Upper lobe of left lung (tissue), 6 donors: ENCODE data around the gene RGS7. TPM values are rescaled to one million over a fixed set of nuclear protein-coding genes. Genes with fewer than 3 reads are reported as not detected.

Source experiments
- ATAC-seq, 2 donors: fragments of 200-7000 bp; cut with Tn5 transposase; one replicate each; pipeline ENCODE4 v1.9.1; 2022; ENCODE audit warnings: mild to moderate bottlenecking in 2 of 2, moderate library complexity in 2 of 2; ENCODE audit not compliant: low FRiP score in 2 of 2
- DNase-seq, 2 donors: peaks; one replicate each; pipeline ENCODE4 v3.0.0-alpha.2; 2019 to 2020
- H3K27ac ChIP-seq, 4 donors: fragments of 200-600 bp; sonication (generic); one replicate each; pipeline ENCODE4 v1.5.1; 2016 to 2019
- H3K27me3 ChIP-seq, 4 donors: fragments of 200-600 bp; sonication (generic); one replicate each; pipeline ENCODE4 v1.5.1; 2017 to 2019
- H3K36me3 ChIP-seq, 4 donors: fragments of 200-600 bp; sonication (generic); one replicate each; pipeline ENCODE4 v1.5.1; 2016 to 2019
- H3K4me1 ChIP-seq, 4 donors: fragments of 200-600 bp; sonication (generic); one replicate each; pipeline ENCODE4 v1.5.1; 2018 to 2019
- H3K4me3 ChIP-seq, 4 donors: fragments of 200-600 bp; sonication (generic); one replicate each; pipeline ENCODE4 v1.5.1; 2017 to 2019; ENCODE audit warnings: mild to moderate bottlenecking in 2 of 4, moderate library complexity in 1 of 4
- H3K9me3 ChIP-seq, 4 donors: fragments of 200-600 bp; sonication (generic); one replicate each; pipeline ENCODE4 v1.5.1; 2018 to 2019
- CTCF ChIP-seq, 6 experiments: fragments of 450-650 bp in 4 of 6; fragments of 200-600 bp in 2 of 6; sonication (generic) in 2 of 6; IDR thresholded peaks; one replicate each; pipeline ENCODE4 v1.5.1; 2016 to 2019; ENCODE audit warnings: antibody characterized with exemption in 6 of 6
- EP300 ChIP-seq, 4 donors: sonication (generic); formaldehyde crosslinking; IDR thresholded peaks; one replicate each; pipeline ENCODE4 v1.5.1; 2017; ENCODE audit warnings: antibody characterized with exemption in 4 of 4, control low read depth in 2 of 4
- POLR2A ChIP-seq, 4 donors: fragments of 450-650 bp; IDR thresholded peaks; one replicate each; pipeline ENCODE4 v1.5.1; 2016 to 2017; ENCODE audit warnings: antibody characterized with exemption in 4 of 4, mild to moderate bottlenecking in 2 of 4
- POLR2AphosphoS5 ChIP-seq, 2 donors: sonication (generic); formaldehyde crosslinking; IDR thresholded peaks; one replicate each; pipeline ENCODE4 v1.5.1; 2017; ENCODE audit warnings: antibody characterized with exemption in 2 of 2
- WGBS, 2 donors: methylation state at CpG; one replicate each; pipeline ENCODE4 v1.1.5; 2017 to 2018; 5-methylcytosine and 5-hydroxymethylcytosine counted together
- total RNA-seq, 6 donors: library from RNA; depleted of rRNA in 4 of 6; stranded (reverse); fragments of >200 nt in 4 of 6; gene quantifications; one replicate each; pipeline versions ENCODE4 v1.1.0 to v1.2.1, GENCODE V29; 2016 to 2021
- donor health status: DM: no; HTN: no; CAD: no; lungs with moderate emphysema.
- donor health status: DM: no; HTN: yes; CAD: no; lungs with severe emphysema.

The RGS7 gene
- total RNA-seq, 6 donors from 2014 or later: 0.15 TPM; not detected in 5

- Histone ChIP-seq H3K9me3 (no peaks in the 10 kb centered on the region), H3K4me3 (no peak overlapping the region), H3K27me3 (no peaks in the 10 kb centered on the region), H3K4me1 (no peaks in the 10 kb centered on the region), H3K36me3 (no peaks in the 10 kb centered on the region), H3K27ac (no peak overlapping the region)
- no peak for DNase-seq
- TF ChIP-seq CTCF (IDR thresholded peaks at IDR 0.05) (no peak), POLR2AphosphoS5 (IDR thresholded peaks at IDR 0.05) (no peak), EP300 (IDR thresholded peaks at IDR 0.05) (no peak), POLR2A (IDR thresholded peaks at IDR 0.05) (no peak)
- no peak for ATAC-seq
- 62 to 85% methylated on average over 1 of the region's 1 CpG for WGBS, 2 donors
These were observed 242.2 kb downstream of the RGS7 start for GRCh38 chr1:241114699-241115233.

- TF ChIP-seq CTCF (IDR thresholded peaks at IDR 0.05) (no peak), POLR2A (IDR thresholded peaks at IDR 0.05) (no peak), EP300 (IDR thresholded peaks at IDR 0.05) (no peak), POLR2AphosphoS5 (IDR thresholded peaks at IDR 0.05) (no peak)
- H3K9me3 ChIP-seq: no peaks in the 10 kb centered on the region
- H3K27ac ChIP-seq: no peak overlapping the region
- no peaks in the 10 kb centered on the region for H3K27me3 ChIP-seq
- H3K4me1 ChIP-seq: no peaks in the 10 kb centered on the region
- no peak overlapping the region for H3K4me3 ChIP-seq
- 42 to 67% methylated on average over 5 of the region's 5 CpGs for WGBS, 2 donors
- DNase-seq (no peak), ATAC-seq (no peak)
- no peaks in the 10 kb centered on the region for H3K36me3 ChIP-seq
These were observed 243.4 kb downstream of the RGS7 start for GRCh38 chr1:241113557-241113956.

- no peak overlapping the region for H3K27ac ChIP-seq
- ATAC-seq: no peak
- H3K9me3 ChIP-seq: no peaks in the 10 kb centered on the region
- DNase-seq: no peak
- no peaks in the 10 kb centered on the region for H3K36me3 ChIP-seq
- no peak overlapping the region for H3K4me3 ChIP-seq
- H3K27me3 ChIP-seq: no peaks in the 10 kb centered on the region
- TF ChIP-seq POLR2A (IDR thresholded peaks at IDR 0.05): no peak
- no peak for TF ChIP-seq CTCF (IDR thresholded peaks at IDR 0.05)
- TF ChIP-seq POLR2AphosphoS5 (IDR thresholded peaks at IDR 0.05): no peak
- TF ChIP-seq EP300 (IDR thresholded peaks at IDR 0.05): no peak
- no peaks in the 10 kb centered on the region for H3K4me1 ChIP-seq
- 86 to 89% methylated on average over 7 of the region's 7 CpGs for WGBS, 2 donors
These were observed 248.0 kb downstream of the RGS7 start for GRCh38 chr1:241109039-241109438.

GRCh38 chr1:241105147-241105546 lies 251.9 kb downstream of the RGS7 start:
- Histone ChIP-seq H3K27ac (no peak overlapping the region), H3K9me3 (no peaks in the 10 kb centered on the region), H3K36me3 (no peaks in the 10 kb centered on the region), H3K4me3 (no peak overlapping the region), H3K27me3 (no peaks in the 10 kb centered on the region), H3K4me1 (no peaks in the 10 kb centered on the region)
- TF ChIP-seq POLR2AphosphoS5 (IDR thresholded peaks at IDR 0.05) (no peak), EP300 (IDR thresholded peaks at IDR 0.05) (no peak), POLR2A (IDR thresholded peaks at IDR 0.05) (no peak), CTCF (IDR thresholded peaks at IDR 0.05) (no peak)
- ATAC-seq: no peak
- no peak for DNase-seq
- WGBS, 2 donors: 68 to 69% methylated on average over 3 of the region's 3 CpGs

GRCh38 chr1:241102664-241103063 lies 254.3 kb downstream of the RGS7 start:
- Histone ChIP-seq H3K27ac (no peak overlapping the region), H3K9me3 (no peaks in the 10 kb centered on the region), H3K27me3 (no peaks in the 10 kb centered on the region), H3K4me1 (no peaks in the 10 kb centered on the region), H3K36me3 (no peaks in the 10 kb centered on the region), H3K4me3 (no peak overlapping the region)
- 20 to 40% methylated on average over 1 of the region's 1 CpG for WGBS, 2 donors
- no peak for TF ChIP-seq CTCF (IDR thresholded peaks at IDR 0.05)
- TF ChIP-seq EP300 (IDR thresholded peaks at IDR 0.05): no peak
- no peak for TF ChIP-seq POLR2AphosphoS5 (IDR thresholded peaks at IDR 0.05)
- TF ChIP-seq POLR2A (IDR thresholded peaks at IDR 0.05): no peak
- DNase-seq (no peak), ATAC-seq (no peak)
